ENCODE measurements around the gene CFL1.

CFL1 gene

DNA sequence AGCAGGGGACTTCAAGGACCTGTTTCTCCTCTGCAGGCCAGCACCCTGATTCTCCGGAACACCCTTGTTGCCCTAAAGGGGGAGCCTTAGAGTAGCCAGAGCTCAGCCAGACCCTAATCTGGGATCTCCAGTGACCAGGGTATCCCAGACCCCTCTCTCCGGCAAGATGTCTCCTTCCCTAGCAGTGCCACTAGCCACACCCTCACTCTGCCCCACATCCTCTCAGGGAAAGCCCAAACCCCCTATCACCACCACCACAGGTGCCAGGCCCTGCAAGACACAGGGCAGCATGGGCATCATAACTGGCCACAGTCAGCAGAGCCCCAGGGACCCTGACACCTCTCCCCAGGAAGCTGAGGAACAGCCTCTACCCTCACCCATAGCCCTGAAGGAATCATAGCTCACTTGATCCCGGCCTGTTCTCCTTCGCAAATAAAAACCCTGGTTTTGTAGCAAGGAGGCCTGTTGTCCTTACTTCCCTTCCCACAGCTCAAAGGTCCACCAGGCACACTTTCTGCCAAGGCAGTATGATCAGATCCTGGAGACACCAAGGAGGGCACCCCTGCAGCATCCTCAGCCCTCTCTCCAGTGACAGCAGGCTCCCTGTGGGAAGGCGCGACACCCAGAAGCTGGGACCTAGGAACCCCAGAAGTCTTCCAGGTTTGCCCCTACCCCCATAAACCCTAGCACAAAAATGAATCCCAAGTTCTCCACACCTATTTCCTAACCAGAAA, 4.6 kb downstream of the CFL1 start:
- Histone ChIP-seq H3K4me2 (ENCODE audit: low read depth, low read length, poor library complexity, severe bottlenecking) (peak overlapping the region; percentile 4), H3F3A (ENCODE audit: low read depth) (0 out of 2 replicates have a peak, but pooled peaks cover 1% of the 10 kb centered on the region), H3K4me3 (ENCODE audit: low read length, poor library complexity, severe bottlenecking) (no peak overlapping the region), H3K27me3 (ENCODE audit: insufficient read depth, low read length, poor library complexity, severe bottlenecking) (peaks cover 6% of the 10 kb centered on the region), H3K79me2 (ENCODE audit: insufficient read depth, low read length) (peaks cover 66% of the 10 kb centered on the region), H2AFZ (ENCODE audit: low read length) (no peak overlapping the region), H3K9me2 (replicated peaks; ENCODE audit: low read depth, low read length) (no peaks in the 10 kb centered on the region), H3K36me3 (ENCODE audit: insufficient read depth, low read length) (peaks cover 60% of the 10 kb centered on the region; the same call in 1 of the 2 replicates), H4K20me1 (ENCODE audit: insufficient read depth, low read length, poor library complexity, severe bottlenecking) (peaks cover 68% of the 10 kb centered on the region), H3K4me1 (ENCODE audit: insufficient read depth, low read length, poor library complexity, severe bottlenecking) (peaks cover 24% of the 10 kb centered on the region), H3K9ac (ENCODE audit: low read depth, low read length, poor library complexity, severe bottlenecking) (no peak overlapping the region), H3K9me3 (ENCODE audit: insufficient read depth, low read depth, low read length) (peaks cover 5% of the 10 kb centered on the region; the same call in 1 of the 2 replicates)
- peak; percentile 18; the same call in 1 of the 2 replicates for TF ChIP-seq CTCF (conservative IDR thresholded peaks at IDR 0.05; ENCODE audit: low read length)
- no peak for TF ChIP-seq EZH2phosphoT487 (IDR thresholded peaks at IDR 0.05; ENCODE audit: borderline replicate concordance)

DNA sequence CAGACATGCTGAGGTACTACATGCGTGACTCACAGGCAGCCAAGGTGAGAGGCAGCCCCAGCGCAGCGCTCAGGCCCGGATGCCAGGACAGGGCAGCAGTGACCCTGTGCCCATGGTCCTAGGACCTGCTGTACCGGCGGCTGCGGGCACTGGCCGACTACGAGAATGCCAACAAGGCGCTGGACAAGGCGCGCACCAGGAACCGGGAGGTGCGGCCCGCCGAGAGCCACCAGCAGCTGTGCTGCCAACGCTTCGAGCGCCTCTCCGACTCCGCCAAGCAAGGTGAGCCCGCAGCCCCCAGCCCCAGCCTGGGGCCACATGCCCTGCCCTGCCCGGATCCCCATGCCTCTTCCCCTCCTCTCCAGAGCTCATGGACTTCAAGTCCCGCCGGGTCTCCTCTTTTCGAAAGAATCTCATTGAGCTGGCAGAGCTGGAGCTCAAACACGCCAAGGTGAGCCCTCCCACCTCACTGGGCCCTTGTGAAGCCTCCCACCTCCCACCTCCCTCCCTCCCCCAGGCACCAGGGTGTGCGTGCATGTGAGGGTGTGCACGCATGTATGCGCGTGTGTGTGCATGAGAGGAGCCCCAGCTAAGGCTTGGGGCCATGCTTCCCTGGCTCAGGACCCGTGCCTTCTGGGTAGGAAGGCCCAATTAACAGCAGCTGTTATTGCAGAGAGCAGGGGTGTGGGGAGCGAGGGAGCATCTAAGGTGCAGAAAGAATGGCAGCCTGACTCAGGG, 5.3 kb downstream of the CFL1 start:
- Histone ChIP-seq H3K4me2 (ENCODE audit: low read depth, low read length, poor library complexity, severe bottlenecking) (no peak overlapping the region), H3K9me2 (replicated peaks; ENCODE audit: low read depth, low read length) (no peaks in the 10 kb centered on the region), H3K9me3 (ENCODE audit: insufficient read depth, low read depth, low read length) (peaks cover 5% of the 10 kb centered on the region; the same call in 1 of the 2 replicates), H3F3A (ENCODE audit: low read depth) (no peaks in the 10 kb centered on the region), H4K20me1 (ENCODE audit: insufficient read depth, low read length, poor library complexity, severe bottlenecking) (peaks cover 66% of the 10 kb centered on the region), H3K9ac (ENCODE audit: low read depth, low read length, poor library complexity, severe bottlenecking) (no peak overlapping the region), H3K79me2 (ENCODE audit: insufficient read depth, low read length) (peaks cover 63% of the 10 kb centered on the region), H3K4me1 (ENCODE audit: insufficient read depth, low read length, poor library complexity, severe bottlenecking) (peaks cover 23% of the 10 kb centered on the region), H3K36me3 (ENCODE audit: insufficient read depth, low read length) (peaks cover 60% of the 10 kb centered on the region; the same call in 1 of the 2 replicates), H2AFZ (ENCODE audit: low read length) (no peak overlapping the region), H3K4me3 (ENCODE audit: low read length, poor library complexity, severe bottlenecking) (no peak overlapping the region), H3K27me3 (ENCODE audit: insufficient read depth, low read length, poor library complexity, severe bottlenecking) (peaks cover 6% of the 10 kb centered on the region)
- TF ChIP-seq CTCF (conservative IDR thresholded peaks at IDR 0.05; ENCODE audit: low read length) (no peak), EZH2phosphoT487 (IDR thresholded peaks at IDR 0.05; ENCODE audit: borderline replicate concordance) (no peak)

DNA sequence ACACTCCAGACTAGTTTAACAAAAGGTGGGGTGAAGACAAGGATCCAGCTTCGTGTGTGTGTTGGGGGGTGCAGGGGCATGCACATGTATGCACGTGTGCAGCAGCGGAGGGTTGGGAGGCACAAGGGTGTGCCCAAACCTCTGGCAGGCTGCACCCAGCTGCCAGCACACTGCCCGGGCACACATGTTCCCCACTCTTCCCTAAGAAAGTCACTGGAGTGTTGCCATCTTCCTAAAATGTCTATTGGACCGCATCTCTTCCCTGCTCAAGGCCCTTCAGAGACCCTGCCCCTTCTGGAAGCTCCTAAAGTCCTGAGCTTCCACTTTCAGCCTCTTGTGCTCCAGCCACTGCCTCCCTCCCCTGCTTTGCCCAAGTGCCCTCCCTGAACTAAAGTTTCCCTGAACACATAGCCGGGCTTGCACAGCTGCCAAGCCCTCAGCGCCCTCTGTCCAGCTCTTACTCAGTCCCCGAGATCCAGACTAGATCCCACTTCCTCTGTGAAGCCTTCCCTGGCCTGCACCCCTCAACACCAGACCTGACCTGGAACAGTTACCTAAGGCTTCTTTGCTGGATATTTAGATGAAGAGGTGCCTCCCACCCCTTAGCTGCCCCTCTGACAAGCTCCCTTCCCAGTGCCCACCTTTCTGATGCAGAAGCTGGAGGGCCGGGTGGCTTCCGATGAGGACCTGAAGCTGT, 6.0 kb downstream of the CFL1 start:
- H3K9me3 ChIP-seq (ENCODE audit: insufficient read depth, low read depth, low read length) = peaks cover 5% of the 10 kb centered on the region; the same call in 1 of the 2 replicates
- peaks cover 60% of the 10 kb centered on the region; the same call in 1 of the 2 replicates for H3K36me3 ChIP-seq (ENCODE audit: insufficient read depth, low read length)
- H4K20me1 ChIP-seq (ENCODE audit: insufficient read depth, low read length, poor library complexity, severe bottlenecking) = peaks cover 59% of the 10 kb centered on the region
- H3K4me2 ChIP-seq (ENCODE audit: low read depth, low read length, poor library complexity, severe bottlenecking) = no peak overlapping the region
- H3F3A ChIP-seq (ENCODE audit: low read depth) = no peaks in the 10 kb centered on the region
- TF ChIP-seq CTCF (conservative IDR thresholded peaks at IDR 0.05; ENCODE audit: low read length) = no peak
- TF ChIP-seq EZH2phosphoT487 (IDR thresholded peaks at IDR 0.05; ENCODE audit: borderline replicate concordance) = no peak
- no peaks in the 10 kb centered on the region for H3K9me2 ChIP-seq (replicated peaks; ENCODE audit: low read depth, low read length)
- no peak overlapping the region for H2AFZ ChIP-seq (ENCODE audit: low read length)
- peaks cover 56% of the 10 kb centered on the region for H3K79me2 ChIP-seq (ENCODE audit: insufficient read depth, low read length)
- H3K27me3 ChIP-seq (ENCODE audit: insufficient read depth, low read length, poor library complexity, severe bottlenecking) = no peaks in the 10 kb centered on the region
- H3K4me3 ChIP-seq (ENCODE audit: low read length, poor library complexity, severe bottlenecking) = no peak overlapping the region
- no peak overlapping the region for H3K9ac ChIP-seq (ENCODE audit: low read depth, low read length, poor library complexity, severe bottlenecking)
- peaks cover 23% of the 10 kb centered on the region for H3K4me1 ChIP-seq (ENCODE audit: insufficient read depth, low read length, poor library complexity, severe bottlenecking)
